Measurements from ENCODE around the gene SH3GLB2. TPM values are rescaled to one million over a fixed set of nuclear protein-coding genes. Genes with fewer than 3 reads are reported as not detected.
A peak's percentile ranks its signal among the peaks of the same experiment; 100 is the strongest.
"Not testable (repeated sequence)": the region's sequence is repeated elsewhere in the genome, so short reads cannot be mapped to it uniquely, and the experiment has no call there.

Gene SH3GLB2
- polyA plus RNA-seq, 4 donors, result 72.1 to 201 (median 105) TPM

- no peak for DNase-seq (ENCODE audit: low read depth in 4 of 4, low spot score in 3 of 4)
Measured at GRCh38 chr9:129054163-129054851, 26.2 kb upstream of the SH3GLB2 start.

GRCh38 chr9:129053020-129053419, 24.9 kb upstream of the SH3GLB2 start:
- DNase-seq (ENCODE audit: low read depth in 4 of 4, low spot score in 3 of 4), result no peak

GRCh38 chr9:129052592-129052991, 24.5 kb upstream of the SH3GLB2 start:
- no peak for DNase-seq (ENCODE audit: low read depth in 4 of 4, low spot score in 3 of 4)

- no peak for DNase-seq (ENCODE audit: low read depth in 4 of 4, low spot score in 3 of 4)
Measured at GRCh38 chr9:129042016-129042415, 13.9 kb upstream of the SH3GLB2 start.

- DNase-seq (ENCODE audit: low read depth in 4 of 4, low spot score in 3 of 4), result no peak
Measured at GRCh38 chr9:129040113-129040643, 12.0 kb upstream of the SH3GLB2 start.

GRCh38 chr9:129038109-129038852, 10.2 kb upstream of the SH3GLB2 start:
- no peak for DNase-seq (ENCODE audit: low read depth in 4 of 4, low spot score in 3 of 4)

- DNase-seq (ENCODE audit: low read depth in 4 of 4, low spot score in 3 of 4), result no peak
Measured at GRCh38 chr9:129037767-129038098, 9.6 kb upstream of the SH3GLB2 start.

GRCh38 chr9:129036923-129037766, 9.0 kb upstream of the SH3GLB2 start:
- no peak for DNase-seq (ENCODE audit: low read depth in 4 of 4, low spot score in 3 of 4)

- peak; percentile 94 to 97 (median 96) for DNase-seq (ENCODE audit: low read depth in 4 of 4, low spot score in 3 of 4)
Measured at GRCh38 chr9:129036241-129036922, 8.3 kb upstream of the SH3GLB2 start, which contains the start of gene MIGA2. Gene MIGA2, plus strand, starts transcription at chr9:129036626. Its CDS starts 3,969 bp downstream, at chr9:129040595.

GRCh38 chr9:129035838-129036237, 7.7 kb upstream of the SH3GLB2 start:
- not testable (repeated sequence) for DNase-seq (ENCODE audit: low read depth in 4 of 4, low spot score in 3 of 4)

GRCh38 chr9:129033216-129033615, 5.1 kb upstream of the SH3GLB2 start:
- DNase-seq (ENCODE audit: low read depth in 4 of 4, low spot score in 3 of 4), result no peak

- no peak for DNase-seq (ENCODE audit: low read depth in 4 of 4, low spot score in 3 of 4)
Measured at GRCh38 chr9:129032541-129033159, 4.5 kb upstream of the SH3GLB2 start.

GRCh38 chr9:129031514-129031913, 3.4 kb upstream of the SH3GLB2 start:
- no peak for DNase-seq (ENCODE audit: low read depth in 4 of 4, low spot score in 3 of 4)

- DNase-seq (ENCODE audit: low read depth in 4 of 4, low spot score in 3 of 4), result no peak
Measured at GRCh38 chr9:129030191-129030590, 2.1 kb upstream of the SH3GLB2 start.

GRCh38 chr9:129027685-129028191, 393 bp downstream of the SH3GLB2 start:
- no peak for DNase-seq (ENCODE audit: low read depth in 4 of 4, low spot score in 3 of 4)

GRCh38 chr9:129027224-129027684, 877 bp downstream of the SH3GLB2 start:
- no peak for DNase-seq (ENCODE audit: low read depth in 4 of 4, low spot score in 3 of 4)

GRCh38 chr9:129026442-129027223, 1.5 kb downstream of the SH3GLB2 start:
- peak in 2 of 4 donors; percentile 54 to 79 for DNase-seq (ENCODE audit: low read depth in 4 of 4, low spot score in 3 of 4)

GRCh38 chr9:129023908-129024233, 4.3 kb downstream of the SH3GLB2 start:
- no peak for DNase-seq (ENCODE audit: low read depth in 4 of 4, low spot score in 3 of 4)

All from left renal pelvis (tissue), 4 donors.